ENCODE data around the gene BICD2.

The BICD2 gene

GRCh38 chr9:92747459-92748232, 17.0 kb downstream of the BICD2 start:
- no peak for DNase-seq

GRCh38 chr9:92746567-92747458, 17.8 kb downstream of the BICD2 start:
- DNase-seq: no peak

- no peak for DNase-seq
Measured at GRCh38 chr9:92745881-92746280, 18.8 kb downstream of the BICD2 start.

- DNase-seq: no peak
Measured at GRCh38 chr9:92745331-92745730, 19.3 kb downstream of the BICD2 start.

GRCh38 chr9:92740969-92741368, 23.7 kb downstream of the BICD2 start:
- DNase-seq: no peak

- no peak for DNase-seq
Measured at GRCh38 chr9:92740446-92740961, 24.1 kb downstream of the BICD2 start.

GRCh38 chr9:92740009-92740408, 24.6 kb downstream of the BICD2 start:
- no peak for DNase-seq

GRCh38 chr9:92739346-92739970, 25.2 kb downstream of the BICD2 start:
- DNase-seq: no peak

GRCh38 chr9:92738661-92739081, 26.0 kb downstream of the BICD2 start:
- DNase-seq: no peak

- no peak for DNase-seq
Measured at GRCh38 chr9:92737611-92738299, 26.9 kb downstream of the BICD2 start.

GRCh38 chr9:92737216-92737606, 27.4 kb downstream of the BICD2 start:
- no peak for DNase-seq

GRCh38 chr9:92736563-92737215, 27.9 kb downstream of the BICD2 start:
- DNase-seq: no peak

- DNase-seq: no peak
Measured at GRCh38 chr9:92735636-92736562, 28.7 kb downstream of the BICD2 start.

GRCh38 chr9:92734931-92735635, 29.6 kb downstream of the BICD2 start:
- DNase-seq: no peak

- no peak for DNase-seq
Measured at GRCh38 chr9:92730897-92731296, 33.7 kb downstream of the BICD2 start.

- DNase-seq: no peak
Measured at GRCh38 chr9:92729735-92730155, 34.9 kb downstream of the BICD2 start.

GRCh38 chr9:92728831-92729734, 35.5 kb downstream of the BICD2 start:
- no peak for DNase-seq

GRCh38 chr9:92727716-92728700, 36.6 kb downstream of the BICD2 start:
- no peak for DNase-seq
